ENCODE measurements around the gene KRTAP10-1. TPM values are rescaled to one million over a fixed set of nuclear protein-coding genes. Genes with fewer than 3 reads are reported as not detected.
A peak's percentile ranks its signal among the peaks of the same experiment; 100 is the strongest.

Gene KRTAP10-1
- total and polyA plus RNA-seq, 5 donors from 2014 or later = not detected

DNA sequence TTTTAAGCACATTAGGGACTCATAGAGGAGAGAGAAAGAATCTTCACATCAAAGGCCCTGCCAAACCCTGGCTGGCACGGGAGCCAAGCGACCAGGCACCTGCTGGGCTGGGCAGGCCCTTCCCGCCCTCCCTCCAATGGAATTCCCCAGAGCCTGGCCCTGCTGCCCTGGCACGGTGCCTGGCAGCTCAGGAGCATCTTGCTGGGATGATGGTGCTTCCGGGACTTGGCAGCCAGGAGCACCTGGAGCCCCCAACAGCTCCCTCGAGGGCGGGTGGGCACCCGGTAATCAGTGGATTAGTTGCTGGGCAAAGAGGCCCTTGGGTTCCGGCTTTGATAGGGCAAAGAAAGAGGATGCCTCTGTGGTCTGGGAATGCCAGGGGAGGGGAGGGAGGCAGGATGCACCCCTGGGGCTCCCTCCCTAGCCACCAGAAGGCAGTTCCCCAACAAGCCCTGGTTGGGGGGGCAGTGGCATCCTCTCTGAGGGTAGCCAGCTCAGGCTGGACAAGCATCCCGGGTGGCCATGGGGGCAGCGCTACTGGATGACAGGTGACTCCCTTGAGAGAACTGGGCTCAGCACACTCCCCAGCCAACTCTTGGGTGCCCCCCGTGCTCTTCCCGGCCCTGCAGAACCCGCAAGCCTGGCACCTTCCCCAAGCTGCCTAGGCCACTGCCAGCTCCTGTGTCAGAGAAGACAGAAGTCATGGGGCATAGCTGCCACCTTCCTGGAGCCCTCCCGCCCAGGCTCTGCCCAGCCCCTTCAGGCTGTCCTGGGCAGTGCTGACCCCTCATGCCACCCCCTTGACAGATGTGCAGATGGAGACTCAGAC lies 26.4 kb downstream of the KRTAP10-1 start:
- no peaks in the 10 kb centered on the region for H3K9me3 ChIP-seq (ENCODE audit: control insufficient read depth in 2 of 2, low read length in 2 of 2)
- DNase-seq = no peak
- Mint-ChIP-seq H3K27ac (no peak overlapping the region), H3K27me3 (peaks cover 8% of the 10 kb centered on the region), H3K4me3 (no peak overlapping the region), H3K9me3 (peaks cover 0 to 3% (median 0%) of the 10 kb centered on the region in 7 donors), H3K4me1 (peaks cover 0 to 6% (median 2%) of the 10 kb centered on the region in 4 donors), H3K36me3 (no peaks in the 10 kb centered on the region)
- H3K27me3 ChIP-seq (ENCODE audit: control insufficient read depth, insufficient read depth, low read length) = no peaks in the 10 kb centered on the region
- H3K4me1 ChIP-seq (ENCODE audit: control insufficient read depth, insufficient read depth, low read length, poor library complexity, severe bottlenecking) = peaks cover 9% of the 10 kb centered on the region
- H3K36me3 ChIP-seq (ENCODE audit: control insufficient read depth, insufficient read depth, low read length) = no peaks in the 10 kb centered on the region
- no peak overlapping the region for H3K27ac ChIP-seq (ENCODE audit: insufficient read depth, low read length, poor library complexity, severe bottlenecking)
- no peak overlapping the region for H3K4me3 ChIP-seq (ENCODE audit: low read depth, low read length)
- ATAC-seq (ENCODE audit: low read depth in 2 of 2) = no peak

DNA sequence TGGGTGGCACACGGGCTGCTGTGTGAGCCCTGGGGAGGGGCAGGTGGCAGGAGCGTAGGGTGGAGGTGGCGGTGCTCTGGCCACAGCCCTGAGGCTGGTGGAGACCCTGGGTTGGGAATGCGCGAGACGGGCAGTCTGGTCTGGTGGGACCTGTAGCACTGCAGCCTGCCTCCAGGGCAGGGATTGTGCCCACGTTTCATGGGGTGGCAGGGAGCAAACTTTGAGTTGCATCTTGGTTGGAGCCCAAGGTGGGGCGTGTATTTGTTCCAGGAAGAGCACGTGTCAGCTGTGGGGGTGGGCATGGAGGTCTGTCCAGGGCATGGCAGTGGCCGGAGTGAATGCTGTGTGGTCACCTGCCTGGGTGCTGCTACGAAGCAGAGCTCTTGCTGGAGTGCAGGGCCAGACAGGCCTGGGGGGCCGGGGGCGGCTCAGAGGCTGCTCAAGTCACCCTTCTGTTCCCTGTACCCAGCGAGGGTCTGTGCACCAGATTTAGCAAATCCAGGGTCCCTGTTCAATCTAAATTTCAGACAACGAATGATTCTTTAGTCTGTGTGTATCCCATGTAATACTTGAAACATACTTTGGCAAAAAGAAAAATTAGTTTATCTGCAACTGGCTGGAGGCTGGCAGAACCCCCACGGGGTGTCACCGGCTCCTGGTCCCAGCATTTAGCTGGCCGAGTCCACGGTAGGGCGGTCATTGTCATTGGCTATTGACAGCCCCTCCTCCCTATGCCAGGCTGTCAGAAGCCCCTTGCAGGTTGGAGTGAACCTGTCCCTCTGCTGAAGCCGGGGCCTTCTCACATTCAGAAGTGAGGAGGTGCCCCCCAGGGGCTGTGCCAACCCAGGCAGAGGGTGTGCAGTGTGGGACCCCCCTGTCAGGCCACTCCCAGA lies 27.3 kb downstream of the KRTAP10-1 start:
- H3K4me3 Mint-ChIP-seq = peak overlapping the region in 1 of 4 donors; percentile 52
- Histone ChIP-seq H3K4me1 (ENCODE audit: control insufficient read depth, insufficient read depth, low read length, poor library complexity, severe bottlenecking) (peaks cover 9% of the 10 kb centered on the region), H3K4me3 (ENCODE audit: low read depth, low read length) (no peak overlapping the region), H3K27ac (ENCODE audit: insufficient read depth, low read length, poor library complexity, severe bottlenecking) (no peak overlapping the region), H3K9me3 (ENCODE audit: control insufficient read depth in 2 of 2, low read length in 2 of 2) (no peaks in the 10 kb centered on the region), H3K36me3 (ENCODE audit: control insufficient read depth, insufficient read depth, low read length) (no peaks in the 10 kb centered on the region), H3K27me3 (ENCODE audit: control insufficient read depth, insufficient read depth, low read length) (no peaks in the 10 kb centered on the region)
- peaks cover 4% of the 10 kb centered on the region for H3K27me3 Mint-ChIP-seq
- H3K4me1 Mint-ChIP-seq = peaks cover 0 to 6% (median 2%) of the 10 kb centered on the region in 4 donors
- no peak overlapping the region for H3K27ac Mint-ChIP-seq
- H3K9me3 Mint-ChIP-seq = peaks cover 0 to 3% (median 0%) of the 10 kb centered on the region in 7 donors
- no peak for ATAC-seq (ENCODE audit: low read depth in 2 of 2)
- no peaks in the 10 kb centered on the region for H3K36me3 Mint-ChIP-seq
- DNase-seq = no peak

DNA sequence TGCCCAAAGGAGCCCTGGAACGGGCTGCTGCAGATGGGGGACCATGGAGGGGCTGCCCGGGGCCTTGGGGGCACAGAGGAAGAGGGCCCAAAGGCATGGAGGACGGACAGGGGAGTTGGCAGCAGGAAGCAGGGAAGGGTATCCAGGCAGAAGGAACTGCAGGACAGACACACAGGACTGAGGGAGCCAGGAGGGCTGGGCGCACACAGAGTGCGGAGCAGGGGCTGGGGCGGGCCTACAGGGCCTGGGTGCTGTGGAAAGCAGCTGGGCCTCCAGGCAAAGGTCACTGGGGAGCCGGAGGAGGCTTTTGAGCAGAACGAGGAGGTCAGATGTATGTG lies 28.1 kb downstream of the KRTAP10-1 start:
- Histone ChIP-seq H3K27me3 (ENCODE audit: control insufficient read depth, insufficient read depth, low read length) (no peaks in the 10 kb centered on the region), H3K9me3 (ENCODE audit: control insufficient read depth in 2 of 2, low read length in 2 of 2) (no peaks in the 10 kb centered on the region), H3K4me1 (ENCODE audit: control insufficient read depth, insufficient read depth, low read length, poor library complexity, severe bottlenecking) (peaks cover 9% of the 10 kb centered on the region), H3K36me3 (ENCODE audit: control insufficient read depth, insufficient read depth, low read length) (no peaks in the 10 kb centered on the region), H3K4me3 (ENCODE audit: low read depth, low read length) (no peak overlapping the region), H3K27ac (ENCODE audit: insufficient read depth, low read length, poor library complexity, severe bottlenecking) (no peak overlapping the region)
- Mint-ChIP-seq H3K4me3 (no peak overlapping the region), H3K4me1 (peaks cover 0 to 3% (median 1%) of the 10 kb centered on the region in 4 donors), H3K27me3 (peaks cover 2% of the 10 kb centered on the region), H3K9me3 (peaks cover 0 to 3% (median 0%) of the 10 kb centered on the region in 7 donors), H3K27ac (no peak overlapping the region), H3K36me3 (no peaks in the 10 kb centered on the region)
- ATAC-seq (ENCODE audit: low read depth in 2 of 2) = no peak
- DNase-seq = no peak

DNA sequence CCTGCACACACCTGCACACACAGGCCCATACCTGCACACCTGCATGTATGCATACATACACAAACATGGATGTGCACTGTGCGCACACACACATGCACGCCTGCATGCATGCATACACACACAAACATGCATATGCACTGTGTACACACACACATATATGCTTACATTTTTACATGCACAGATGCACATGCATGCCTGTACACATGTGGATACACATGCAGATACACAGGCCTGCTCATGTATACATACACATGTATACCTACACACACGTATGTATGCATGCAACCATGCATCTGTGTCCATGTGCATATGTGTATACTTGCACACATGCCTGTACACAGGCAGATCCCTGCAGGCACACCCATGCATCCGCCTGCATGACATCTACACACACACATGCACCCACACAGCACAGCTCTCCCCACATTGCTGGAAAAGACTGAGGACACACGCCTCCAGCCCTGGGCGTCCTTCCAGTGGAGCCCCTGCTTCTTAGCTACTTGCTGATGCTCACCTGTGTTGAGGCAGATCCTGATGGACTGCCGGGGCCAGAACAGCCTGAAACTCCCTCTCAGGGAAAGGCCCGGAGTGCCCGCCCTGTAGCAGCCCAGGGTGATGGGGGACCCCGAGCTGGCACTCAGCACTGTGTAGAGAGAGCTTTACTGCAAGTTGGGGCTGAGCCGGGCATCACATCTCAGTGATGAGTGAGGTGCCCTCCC lies 28.6 kb downstream of the KRTAP10-1 start:
- DNase-seq (no peak), ATAC-seq (ENCODE audit: low read depth in 2 of 2) (no peak)
- Histone ChIP-seq H3K27me3 (ENCODE audit: control insufficient read depth, insufficient read depth, low read length) (no peaks in the 10 kb centered on the region), H3K4me1 (ENCODE audit: control insufficient read depth, insufficient read depth, low read length, poor library complexity, severe bottlenecking) (peaks cover 9% of the 10 kb centered on the region), H3K27ac (ENCODE audit: insufficient read depth, low read length, poor library complexity, severe bottlenecking) (no peak overlapping the region), H3K9me3 (ENCODE audit: control insufficient read depth in 2 of 2, low read length in 2 of 2) (no peaks in the 10 kb centered on the region), H3K36me3 (ENCODE audit: control insufficient read depth, insufficient read depth, low read length) (no peaks in the 10 kb centered on the region), H3K4me3 (ENCODE audit: low read depth, low read length) (no peak overlapping the region)
- no peaks in the 10 kb centered on the region for H3K36me3 Mint-ChIP-seq
- no peak overlapping the region for H3K27ac Mint-ChIP-seq
- H3K27me3 Mint-ChIP-seq = no peaks in the 10 kb centered on the region
- H3K4me1 Mint-ChIP-seq = no peaks in the 10 kb centered on the region
- H3K9me3 Mint-ChIP-seq = peaks cover 0 to 3% (median 0%) of the 10 kb centered on the region in 7 donors
- peak overlapping the region in 2 of 4 donors; percentile 24 to 55 for H3K4me3 Mint-ChIP-seq

DNA sequence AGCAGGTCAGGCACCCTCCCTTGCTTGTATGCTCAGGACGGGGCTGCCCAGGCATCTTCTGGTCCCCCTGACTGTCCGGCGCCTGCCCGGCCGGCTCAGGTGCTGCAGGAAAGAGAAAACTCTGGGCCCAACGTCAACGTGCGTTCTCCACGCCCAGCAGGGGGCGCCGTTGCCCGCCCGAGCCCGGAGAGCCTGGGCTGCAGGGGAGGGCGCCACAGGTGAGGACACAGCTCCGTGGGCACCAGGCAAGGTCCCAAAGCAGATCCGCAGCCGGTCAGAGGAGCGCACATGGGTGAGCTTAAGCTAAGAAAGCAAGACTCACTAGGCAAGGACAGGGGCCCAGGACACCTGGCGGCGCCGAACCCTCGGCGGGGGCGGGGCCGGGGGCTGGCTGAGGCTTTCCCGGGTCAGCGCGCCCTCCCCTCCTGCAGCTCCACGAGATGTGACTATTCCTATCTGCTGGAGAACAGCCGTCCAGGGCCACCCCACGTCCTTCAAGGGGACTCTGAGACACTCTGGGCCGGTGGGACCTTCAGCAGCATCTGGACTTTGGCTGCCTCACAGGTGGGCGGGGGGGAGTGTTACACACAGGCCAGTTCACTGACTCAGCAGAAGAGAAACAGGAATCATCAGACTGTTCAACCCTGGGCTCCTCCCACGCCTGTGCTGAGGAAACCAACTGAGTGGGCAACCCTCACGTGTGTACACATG lies 29.3 kb downstream of the KRTAP10-1 start:
- DNase-seq (peak; percentile 67 to 80 (median 70)), ATAC-seq (ENCODE audit: low read depth in 2 of 2) (peak; percentile 74 to 84)
- Histone ChIP-seq H3K9me3 (ENCODE audit: control insufficient read depth in 2 of 2, low read length in 2 of 2) (no peaks in the 10 kb centered on the region), H3K4me3 (ENCODE audit: low read depth, low read length) (peak overlapping the region; percentile 19), H3K4me1 (ENCODE audit: control insufficient read depth, insufficient read depth, low read length, poor library complexity, severe bottlenecking) (peaks cover 9% of the 10 kb centered on the region), H3K27ac (ENCODE audit: insufficient read depth, low read length, poor library complexity, severe bottlenecking) (no peak overlapping the region), H3K27me3 (ENCODE audit: control insufficient read depth, insufficient read depth, low read length) (no peaks in the 10 kb centered on the region), H3K36me3 (ENCODE audit: control insufficient read depth, insufficient read depth, low read length) (no peaks in the 10 kb centered on the region)
- no peaks in the 10 kb centered on the region for H3K36me3 Mint-ChIP-seq
- H3K4me1 Mint-ChIP-seq = no peaks in the 10 kb centered on the region
- H3K4me3 Mint-ChIP-seq = peak overlapping the region in 2 of 4 donors; percentile 55 to 62
- no peaks in the 10 kb centered on the region for H3K27me3 Mint-ChIP-seq
- no peak overlapping the region for H3K27ac Mint-ChIP-seq
- H3K9me3 Mint-ChIP-seq = peaks cover 0 to 3% (median 0%) of the 10 kb centered on the region in 7 donors

DNA sequence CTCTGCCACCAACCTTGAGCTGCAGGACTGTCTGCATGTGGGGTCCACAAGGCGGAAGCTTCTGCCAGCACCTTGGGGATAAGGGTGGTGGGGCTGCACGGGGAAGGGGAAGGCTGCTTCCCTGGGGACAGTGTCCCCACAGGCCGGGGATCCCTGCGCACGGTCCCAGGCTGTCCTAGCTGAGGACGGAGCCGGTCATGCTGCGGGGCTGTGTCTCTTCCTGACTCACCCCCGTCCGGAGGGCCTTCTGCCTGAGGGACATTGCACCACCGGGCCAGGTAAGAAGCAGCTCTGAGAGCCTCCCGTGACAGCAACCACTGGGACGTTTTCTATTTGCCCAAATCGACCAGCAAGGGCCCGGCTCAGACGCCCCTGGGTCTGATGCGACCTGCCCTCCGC lies 29.9 kb downstream of the KRTAP10-1 start:
- Histone ChIP-seq H3K4me1 (ENCODE audit: control insufficient read depth, insufficient read depth, low read length, poor library complexity, severe bottlenecking) (peaks cover 9% of the 10 kb centered on the region), H3K36me3 (ENCODE audit: control insufficient read depth, insufficient read depth, low read length) (no peaks in the 10 kb centered on the region), H3K27ac (ENCODE audit: insufficient read depth, low read length, poor library complexity, severe bottlenecking) (no peak overlapping the region), H3K9me3 (ENCODE audit: control insufficient read depth in 2 of 2, low read length in 2 of 2) (no peaks in the 10 kb centered on the region), H3K4me3 (ENCODE audit: low read depth, low read length) (no peak overlapping the region), H3K27me3 (ENCODE audit: control insufficient read depth, insufficient read depth, low read length) (no peaks in the 10 kb centered on the region)
- ATAC-seq (ENCODE audit: low read depth in 2 of 2) (no peak), DNase-seq (no peak)
- Mint-ChIP-seq H3K27me3 (no peaks in the 10 kb centered on the region), H3K36me3 (no peaks in the 10 kb centered on the region), H3K4me1 (no peaks in the 10 kb centered on the region), H3K27ac (no peak overlapping the region), H3K4me3 (no peak overlapping the region), H3K9me3 (peaks cover 0 to 2% (median 0%) of the 10 kb centered on the region in 7 donors)

DNA sequence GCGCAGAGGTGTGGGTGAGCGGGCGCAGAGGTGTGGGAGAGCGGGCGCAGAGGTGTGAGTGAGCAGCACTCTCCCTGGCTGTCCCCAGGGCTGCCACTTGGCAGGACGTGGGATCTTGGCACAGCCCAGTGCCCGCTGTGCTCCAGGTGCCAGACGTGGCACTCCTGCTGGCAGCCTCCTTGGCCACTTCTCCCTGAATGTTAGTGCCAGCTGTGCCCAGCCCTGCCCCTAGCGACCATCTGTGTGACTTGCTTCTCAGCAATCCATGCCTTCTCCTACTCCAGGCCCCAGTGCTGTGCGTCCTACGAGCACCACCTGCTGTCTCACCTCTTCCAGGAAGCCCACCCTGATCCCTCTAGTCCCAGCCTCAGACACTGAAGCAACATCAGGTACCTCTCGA lies 30.5 kb downstream of the KRTAP10-1 start:
- H3K27me3 ChIP-seq (ENCODE audit: control insufficient read depth, insufficient read depth, low read length) = no peaks in the 10 kb centered on the region
- H3K4me3 ChIP-seq (ENCODE audit: low read depth, low read length) = no peak overlapping the region
- H3K4me1 Mint-ChIP-seq = no peaks in the 10 kb centered on the region
- DNase-seq (no peak), ATAC-seq (ENCODE audit: low read depth in 2 of 2) (no peak)
- H3K9me3 ChIP-seq (ENCODE audit: control insufficient read depth in 2 of 2, low read length in 2 of 2) = no peaks in the 10 kb centered on the region
- no peak overlapping the region for H3K27ac ChIP-seq (ENCODE audit: insufficient read depth, low read length, poor library complexity, severe bottlenecking)
- no peaks in the 10 kb centered on the region for H3K36me3 Mint-ChIP-seq
- H3K4me1 ChIP-seq (ENCODE audit: control insufficient read depth, insufficient read depth, low read length, poor library complexity, severe bottlenecking) = peaks cover 9% of the 10 kb centered on the region
- no peak overlapping the region for H3K27ac Mint-ChIP-seq
- H3K36me3 ChIP-seq (ENCODE audit: control insufficient read depth, insufficient read depth, low read length) = no peaks in the 10 kb centered on the region
- H3K4me3 Mint-ChIP-seq = no peak overlapping the region
- H3K9me3 Mint-ChIP-seq = peaks cover 0 to 2% (median 0%) of the 10 kb centered on the region in 7 donors
- H3K27me3 Mint-ChIP-seq = no peaks in the 10 kb centered on the region

Data from CD4-positive, CD25-positive, alpha-beta regulatory T cell (primary cell).